Upper lobe of left lung (tissue), 6 donors: ENCODE results near the gene SPINK13. TPM values are rescaled to one million over a fixed set of nuclear protein-coding genes. Genes with fewer than 3 reads are reported as not detected.
"Not testable (repeated sequence)": the region's sequence is repeated elsewhere in the genome, so short reads cannot be mapped to it uniquely, and the experiment has no call there.

ENCODE experiments used
- ATAC-seq, 2 donors: fragments of 200-7000 bp; cut with Tn5 transposase; one replicate each; pipeline ENCODE4 v1.9.1; 2022; ENCODE audit warnings: mild to moderate bottlenecking in 2 of 2, moderate library complexity in 2 of 2; ENCODE audit not compliant: low FRiP score in 2 of 2
- DNase-seq, 2 donors: peaks; one replicate each; pipeline ENCODE4 v3.0.0-alpha.2; 2019 to 2020
- H3K27ac ChIP-seq, 4 donors: fragments of 200-600 bp; sonication (generic); one replicate each; pipeline ENCODE4 v1.5.1; 2016 to 2019
- H3K27me3 ChIP-seq, 4 donors: fragments of 200-600 bp; sonication (generic); one replicate each; pipeline ENCODE4 v1.5.1; 2017 to 2019
- H3K36me3 ChIP-seq, 4 donors: fragments of 200-600 bp; sonication (generic); one replicate each; pipeline ENCODE4 v1.5.1; 2016 to 2019
- H3K4me1 ChIP-seq, 4 donors: fragments of 200-600 bp; sonication (generic); one replicate each; pipeline ENCODE4 v1.5.1; 2018 to 2019
- H3K4me3 ChIP-seq, 4 donors: fragments of 200-600 bp; sonication (generic); one replicate each; pipeline ENCODE4 v1.5.1; 2017 to 2019; ENCODE audit warnings: mild to moderate bottlenecking in 2 of 4, moderate library complexity in 1 of 4
- H3K9me3 ChIP-seq, 4 donors: fragments of 200-600 bp; sonication (generic); one replicate each; pipeline ENCODE4 v1.5.1; 2018 to 2019
- EP300 ChIP-seq, 4 donors: sonication (generic); formaldehyde crosslinking; IDR thresholded peaks; one replicate each; pipeline ENCODE4 v1.5.1; 2017; ENCODE audit warnings: antibody characterized with exemption in 4 of 4, control low read depth in 2 of 4
- POLR2A ChIP-seq, 4 donors: fragments of 450-650 bp; IDR thresholded peaks; one replicate each; pipeline ENCODE4 v1.5.1; 2016 to 2017; ENCODE audit warnings: antibody characterized with exemption in 4 of 4, mild to moderate bottlenecking in 2 of 4
- POLR2AphosphoS5 ChIP-seq, 2 donors: sonication (generic); formaldehyde crosslinking; IDR thresholded peaks; one replicate each; pipeline ENCODE4 v1.5.1; 2017; ENCODE audit warnings: antibody characterized with exemption in 2 of 2
- WGBS, 2 donors: methylation state at CpG; one replicate each; pipeline ENCODE4 v1.1.5; 2017 to 2018; 5-methylcytosine and 5-hydroxymethylcytosine counted together
- total RNA-seq, 6 donors: library from RNA; depleted of rRNA in 4 of 6; stranded (reverse); fragments of >200 nt in 4 of 6; gene quantifications; one replicate each; pipeline versions ENCODE4 v1.1.0 to v1.2.1, GENCODE V29; 2016 to 2021
- TF ChIP-seq, protein P1 (sequence below), 6 experiments: fragments of 450-650 bp in 4 of 6; fragments of 200-600 bp in 2 of 6; sonication (generic) in 2 of 6; IDR thresholded peaks; one replicate each; pipeline ENCODE4 v1.5.1; 2016 to 2019; ENCODE audit warnings: antibody characterized with exemption in 6 of 6
- donor health status: DM: no; HTN: no; CAD: no; lungs with moderate emphysema.
- donor health status: DM: no; HTN: yes; CAD: no; lungs with severe emphysema.

The SPINK13 gene
- total RNA-seq, 6 donors from 2014 or later, result not detected

DNA sequence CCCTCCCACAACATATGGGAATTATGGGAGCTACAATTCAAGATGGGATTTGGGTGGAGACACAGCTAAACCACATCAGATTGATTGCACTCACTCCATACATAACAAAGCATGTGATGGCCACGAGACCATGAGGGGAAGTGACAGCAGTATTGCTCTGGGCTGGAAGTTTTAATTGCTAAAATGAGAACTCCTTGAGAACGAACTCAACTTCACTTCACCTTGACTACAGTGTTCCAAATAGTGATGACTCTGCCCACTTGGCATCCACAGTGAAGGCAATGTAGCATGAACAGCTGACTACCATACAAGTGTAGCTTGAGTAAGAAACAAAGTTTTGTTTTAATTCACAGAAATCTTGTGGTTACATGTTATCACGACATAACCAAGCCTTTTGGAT, 42.9 kb downstream of the SPINK13 start:
- no peak for TF ChIP-seq POLR2AphosphoS5 (IDR thresholded peaks at IDR 0.05)
- TF ChIP-seq, protein P1, sequence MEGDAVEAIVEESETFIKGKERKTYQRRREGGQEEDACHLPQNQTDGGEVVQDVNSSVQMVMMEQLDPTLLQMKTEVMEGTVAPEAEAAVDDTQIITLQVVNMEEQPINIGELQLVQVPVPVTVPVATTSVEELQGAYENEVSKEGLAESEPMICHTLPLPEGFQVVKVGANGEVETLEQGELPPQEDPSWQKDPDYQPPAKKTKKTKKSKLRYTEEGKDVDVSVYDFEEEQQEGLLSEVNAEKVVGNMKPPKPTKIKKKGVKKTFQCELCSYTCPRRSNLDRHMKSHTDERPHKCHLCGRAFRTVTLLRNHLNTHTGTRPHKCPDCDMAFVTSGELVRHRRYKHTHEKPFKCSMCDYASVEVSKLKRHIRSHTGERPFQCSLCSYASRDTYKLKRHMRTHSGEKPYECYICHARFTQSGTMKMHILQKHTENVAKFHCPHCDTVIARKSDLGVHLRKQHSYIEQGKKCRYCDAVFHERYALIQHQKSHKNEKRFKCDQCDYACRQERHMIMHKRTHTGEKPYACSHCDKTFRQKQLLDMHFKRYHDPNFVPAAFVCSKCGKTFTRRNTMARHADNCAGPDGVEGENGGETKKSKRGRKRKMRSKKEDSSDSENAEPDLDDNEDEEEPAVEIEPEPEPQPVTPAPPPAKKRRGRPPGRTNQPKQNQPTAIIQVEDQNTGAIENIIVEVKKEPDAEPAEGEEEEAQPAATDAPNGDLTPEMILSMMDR (IDR thresholded peaks at IDR 0.05), result no peak
- no peak for TF ChIP-seq POLR2A (IDR thresholded peaks at IDR 0.05)
- TF ChIP-seq EP300 (IDR thresholded peaks at IDR 0.05), result no peak
- WGBS, 2 donors, result 73 to 80% methylated on average over 3 of the region's 3 CpGs
- Histone ChIP-seq H3K36me3 (no peaks in the 10 kb centered on the region), H3K9me3 (no peaks in the 10 kb centered on the region), H3K4me3 (no peak overlapping the region), H3K4me1 (no peaks in the 10 kb centered on the region), H3K27ac (no peak overlapping the region), H3K27me3 (no peaks in the 10 kb centered on the region)
- ATAC-seq (no peak), DNase-seq (no peak)

DNA sequence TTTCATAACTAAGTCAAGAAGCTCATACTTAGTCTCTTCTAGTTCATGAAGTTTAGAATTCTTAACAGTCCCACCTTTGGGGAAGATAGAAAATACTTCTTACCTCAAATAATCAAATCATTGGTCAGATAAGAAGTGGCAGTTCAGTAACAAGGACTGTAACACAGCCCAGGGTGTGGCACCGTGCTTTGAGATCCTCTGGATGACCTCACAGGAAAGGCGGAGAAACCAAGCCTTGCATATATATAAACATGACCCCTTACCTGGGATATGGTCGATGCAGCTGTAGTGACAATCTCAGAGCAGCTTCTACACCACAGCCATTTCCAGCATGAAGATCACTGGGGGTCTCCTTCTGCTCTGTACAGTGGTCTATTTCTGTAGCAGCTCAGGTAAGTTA, 43.6 kb downstream of the SPINK13 start, which contains the start of gene SPINK7:
TSS of gene SPINK7 (plus strand) at position 271 of the 400 bp plus-strand sequence. CDS start at position 332, 61 bp downstream.
- no peak for TF ChIP-seq EP300 (IDR thresholded peaks at IDR 0.05)
- TF ChIP-seq, protein P1 (IDR thresholded peaks at IDR 0.05), result no peak
- Histone ChIP-seq H3K4me3 (no peak within 1 kb of the TSS), H3K36me3 (no peaks in the 10 kb centered on the region), H3K4me1 (no peaks in the 10 kb centered on the region), H3K27me3 (no peaks in the 10 kb centered on the region), H3K27ac (no peak within 1 kb of the TSS), H3K9me3 (no peaks in the 10 kb centered on the region)
- WGBS, 2 donors, result 65 to 79% methylated on average over 3 of the region's 3 CpGs
- no peak for ATAC-seq
- no peak for DNase-seq

DNA sequence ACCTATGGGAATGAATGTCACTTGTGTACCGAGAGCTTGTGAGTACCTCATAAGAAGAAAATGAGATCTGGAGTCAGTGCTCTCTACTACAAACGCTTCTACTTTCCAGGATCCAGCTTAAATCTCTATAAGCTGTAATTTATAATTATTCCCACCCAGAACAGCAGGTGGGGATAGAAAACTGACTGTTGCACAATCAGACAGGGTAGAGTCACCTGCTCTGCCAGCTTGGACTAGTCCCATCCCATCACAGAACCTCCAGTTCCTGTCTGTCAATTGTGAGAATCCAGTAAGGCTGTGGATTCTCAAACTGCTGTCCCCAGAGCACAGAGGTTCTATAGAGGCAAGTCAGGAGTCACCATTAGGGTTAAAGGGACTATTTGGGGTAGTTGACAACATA, 45.6 kb downstream of the SPINK13 start:
- Histone ChIP-seq H3K9me3 (no peaks in the 10 kb centered on the region), H3K27ac (no peak overlapping the region), H3K4me3 (no peak overlapping the region), H3K27me3 (no peaks in the 10 kb centered on the region), H3K4me1 (no peaks in the 10 kb centered on the region), H3K36me3 (no peaks in the 10 kb centered on the region)
- ATAC-seq, result no peak
- no peak for DNase-seq
- TF ChIP-seq, protein P1 (IDR thresholded peaks at IDR 0.05), result no peak
- TF ChIP-seq POLR2AphosphoS5 (IDR thresholded peaks at IDR 0.05) (no peak), POLR2A (IDR thresholded peaks at IDR 0.05) (no peak), EP300 (IDR thresholded peaks at IDR 0.05) (no peak)
- WGBS, 2 donors, result 93 to 100% methylated on average over 2 of the region's 2 CpGs

DNA sequence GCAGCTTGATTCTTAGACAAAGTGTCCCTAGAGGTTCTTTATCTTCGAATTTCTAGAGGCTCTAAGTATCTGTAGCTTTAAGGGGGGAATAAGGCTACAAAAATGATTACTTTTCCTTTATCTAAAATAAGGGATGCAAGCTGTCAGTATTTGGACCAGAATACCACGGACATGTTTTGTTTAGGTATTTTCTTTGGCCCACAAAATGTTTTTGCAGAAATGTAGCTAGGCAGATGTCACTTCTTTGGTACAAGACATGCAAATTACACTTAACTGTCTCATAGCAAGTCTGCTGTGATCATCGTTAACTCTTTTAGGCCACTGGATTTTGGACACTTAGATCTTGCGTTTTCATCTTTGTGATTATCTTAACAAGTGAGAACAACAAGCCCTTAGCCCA, 46.1 kb downstream of the SPINK13 start:
- no peaks in the 10 kb centered on the region for H3K36me3 ChIP-seq
- H3K9me3 ChIP-seq, result no peaks in the 10 kb centered on the region
- H3K4me3 ChIP-seq, result no peak overlapping the region
- TF ChIP-seq POLR2A (IDR thresholded peaks at IDR 0.05) (no peak), POLR2AphosphoS5 (IDR thresholded peaks at IDR 0.05) (no peak), EP300 (IDR thresholded peaks at IDR 0.05) (no peak)
- TF ChIP-seq, protein P1 (IDR thresholded peaks at IDR 0.05), result no peak
- no peak overlapping the region for H3K27ac ChIP-seq
- 69 to 74% methylated on average over 4 of the region's 4 CpGs for WGBS, 2 donors
- H3K27me3 ChIP-seq, result no peaks in the 10 kb centered on the region
- H3K4me1 ChIP-seq, result no peaks in the 10 kb centered on the region
- DNase-seq (no peak), ATAC-seq (no peak)

DNA sequence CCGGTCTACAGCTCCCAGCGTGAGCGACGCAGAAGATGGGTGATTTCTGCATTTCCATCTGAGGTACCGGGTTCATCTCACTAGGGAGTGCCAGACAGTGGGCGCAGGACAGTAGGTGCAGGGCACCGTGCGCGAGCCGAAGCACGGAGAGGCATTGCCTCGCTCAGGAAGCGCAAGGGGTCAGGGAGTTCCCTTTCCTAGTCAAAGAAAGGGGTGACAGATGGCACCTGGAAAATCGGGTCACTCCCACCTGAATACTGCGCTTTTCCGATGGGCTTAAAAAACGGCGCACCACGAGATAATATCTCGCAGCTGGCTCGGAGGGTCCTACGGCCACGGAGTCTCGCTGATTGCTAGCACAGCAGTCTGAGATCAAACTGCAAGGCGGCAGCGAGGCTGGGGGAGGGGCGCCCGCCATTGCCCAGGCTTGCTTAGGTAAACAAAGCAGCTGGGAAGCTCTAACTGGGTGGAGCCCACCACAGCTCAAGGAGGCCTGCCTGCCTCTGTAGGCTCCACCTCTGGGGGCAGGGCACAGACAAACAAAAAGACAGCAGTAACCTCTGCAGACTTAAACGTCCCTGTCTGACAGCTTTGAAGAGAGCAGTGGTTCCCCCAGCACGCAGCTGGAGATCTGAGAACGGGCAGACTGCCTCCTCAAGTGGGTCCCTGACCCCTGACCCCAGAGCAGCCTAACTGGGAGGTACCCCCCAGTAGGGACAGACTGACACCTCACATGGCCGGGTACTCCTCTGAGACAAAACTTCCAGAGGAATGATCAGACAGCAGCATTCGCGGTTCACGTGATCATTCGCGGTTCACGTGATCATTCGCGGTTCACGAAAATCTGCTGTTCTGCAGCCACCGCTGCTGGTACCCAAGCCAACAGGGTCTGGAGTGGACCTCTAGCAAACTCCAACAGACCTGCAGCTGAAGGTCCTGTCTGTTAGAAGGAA, 51.7 kb downstream of the SPINK13 start:
- H3K9me3 ChIP-seq, H3K36me3 ChIP-seq, H3K4me1 ChIP-seq, ATAC-seq, H3K27ac ChIP-seq, H3K27me3 ChIP-seq: not testable (repeated sequence)
- 19 to 78% methylated on average over 26 to 30 of the region's 42 CpGs for WGBS, 2 donors
- peak; percentile 23 to 39 for DNase-seq
- peak overlapping the region in 3 of 4 donors; percentile 36 to 42 (median 41) for H3K4me3 ChIP-seq
